HG03097 (cell line): ENCODE data around the gene DPP3.
"Not testable (repeated sequence)": the region's sequence is repeated elsewhere in the genome, so short reads cannot be mapped to it uniquely, and the experiment has no call there.

Experiments
- ATAC-seq: cut with Tn5 transposase; IDR thresholded peaks from one replicate; pipeline ENCODE4 v1.9.1; 2021; ENCODE audit not compliant: unreplicated experiment, low FRiP score

DPP3 gene

DNA sequence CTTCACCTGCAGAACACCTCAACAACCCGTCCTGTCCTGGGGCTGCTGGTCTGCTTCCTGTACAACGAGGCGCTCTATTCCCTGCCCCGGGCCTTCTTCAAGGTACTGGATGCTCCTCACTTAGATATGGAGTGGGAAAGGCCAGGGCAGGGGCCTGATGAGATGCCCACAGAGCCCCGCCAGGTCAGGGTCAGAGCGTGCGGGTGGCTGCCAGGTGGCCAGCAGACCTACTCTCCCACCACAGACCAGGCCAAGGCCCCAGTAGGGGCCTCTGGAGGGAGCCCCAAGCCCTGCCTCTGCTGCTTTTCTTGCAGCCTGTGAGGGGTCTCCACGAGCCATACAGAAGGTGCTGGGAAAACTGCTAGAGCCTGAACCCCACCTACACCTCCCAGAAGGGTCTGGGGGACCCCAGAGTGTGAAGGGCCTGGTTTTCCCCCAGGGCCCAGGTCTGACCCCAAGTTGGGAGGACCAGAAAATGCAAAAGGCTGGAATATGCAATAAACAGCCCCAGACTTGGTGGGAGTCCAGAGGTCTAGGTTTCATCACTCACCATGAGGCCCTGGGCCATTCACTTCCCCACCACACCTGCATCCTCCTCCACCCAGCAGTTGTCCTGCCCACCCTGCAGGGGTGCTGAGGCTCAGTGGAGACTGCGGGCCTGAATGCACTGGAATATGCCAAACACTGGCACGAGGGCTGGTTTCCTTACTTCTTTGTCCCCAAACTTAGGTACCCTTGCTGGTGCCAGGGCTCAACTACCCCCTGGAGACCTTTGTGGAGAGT lies 50.9 kb downstream of the DPP3 start:
- ATAC-seq, result no peak

DNA sequence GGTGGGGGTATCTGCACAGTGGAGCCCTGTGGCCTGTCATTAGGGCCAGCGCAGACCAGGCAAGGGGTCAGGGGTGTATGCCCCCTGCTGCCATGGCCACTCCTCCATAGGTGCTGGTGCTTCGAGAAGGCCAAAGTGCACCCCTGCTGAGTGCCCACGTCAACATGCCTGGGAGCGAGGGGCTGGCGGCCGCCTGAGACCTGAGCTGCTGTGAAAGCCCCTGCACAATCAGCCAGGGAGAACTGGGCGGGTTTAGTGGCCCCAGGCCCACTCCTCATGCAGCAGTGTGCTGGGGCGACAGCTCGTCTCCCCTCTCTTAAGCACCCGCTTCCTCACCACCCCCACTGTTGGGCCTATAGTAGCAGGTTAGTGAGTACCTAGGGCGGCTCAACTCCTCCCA lies 51.6 kb downstream of the DPP3 start:
- no peak for ATAC-seq

DNA sequence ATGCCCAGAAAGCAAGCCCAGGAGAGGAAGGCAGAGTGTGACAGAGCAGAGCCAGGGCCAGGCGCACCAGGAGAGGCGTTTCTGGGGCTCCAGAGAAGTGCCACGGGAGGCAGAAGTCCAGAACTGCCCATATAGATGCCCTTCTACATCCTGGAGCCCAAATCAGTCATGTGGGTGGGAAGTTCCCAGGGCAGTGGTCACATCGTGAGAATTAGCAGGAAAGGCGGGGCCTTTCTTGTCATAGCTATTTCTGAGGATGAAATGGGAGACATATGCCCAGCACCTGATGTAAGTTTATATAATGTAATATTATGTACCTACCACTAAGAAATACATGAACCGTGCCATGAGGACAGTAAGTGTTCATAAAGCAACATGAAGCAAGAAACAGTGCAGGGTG lies 52.5 kb downstream of the DPP3 start:
- ATAC-seq, result no peak

DNA sequence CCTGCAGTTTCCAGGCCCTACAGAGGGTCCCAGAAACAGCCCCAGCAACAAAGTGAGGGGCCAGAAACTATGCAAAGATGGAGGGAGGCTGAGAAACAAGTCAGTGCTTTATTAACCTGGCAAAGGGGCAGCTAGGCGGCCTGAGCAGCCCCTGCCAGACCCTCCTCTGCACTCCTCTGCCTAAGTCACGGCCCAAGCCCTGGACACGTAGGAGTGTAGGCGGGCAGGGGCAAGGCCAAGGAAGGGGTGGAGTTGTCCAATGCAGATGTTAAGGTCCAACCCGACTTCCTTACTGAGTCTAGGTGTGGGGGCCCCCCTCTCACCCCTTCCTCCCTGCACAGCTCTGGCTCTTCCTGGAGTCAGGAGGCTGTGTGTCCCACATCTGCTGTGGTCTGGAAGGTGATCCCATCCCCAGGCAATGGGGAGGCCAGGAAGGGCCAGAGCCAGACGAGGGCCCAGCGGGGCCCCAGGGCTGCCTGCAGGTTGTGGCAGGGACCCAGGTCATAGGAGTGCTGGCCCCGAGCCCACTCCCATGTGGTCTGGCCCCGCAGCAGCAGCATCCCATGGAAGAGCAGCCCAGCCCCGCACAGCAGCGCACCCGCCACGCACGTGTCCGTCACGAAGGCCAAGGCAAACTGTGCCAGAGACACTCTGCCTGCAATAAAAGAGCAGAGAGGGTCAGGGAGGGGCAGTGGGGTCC lies 59.1 kb downstream of the DPP3 start:
- ATAC-seq, result no peak

DNA sequence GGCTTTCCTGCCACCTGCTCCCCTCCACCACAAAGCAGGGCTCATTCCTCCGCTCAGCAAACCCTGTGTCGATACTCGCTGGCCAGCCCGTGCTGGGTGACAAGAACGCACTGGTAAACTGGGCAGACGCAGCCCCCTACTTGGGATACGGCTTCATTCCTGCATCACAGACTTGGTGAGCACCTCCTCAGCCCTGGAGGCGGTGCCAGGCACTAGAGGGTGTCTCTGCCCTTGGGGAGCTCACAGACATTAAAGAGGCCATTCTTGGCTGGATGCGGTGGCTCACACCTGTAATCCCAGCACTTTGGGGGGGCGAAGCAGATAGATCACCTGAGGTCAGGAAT lies 59.6 kb downstream of the DPP3 start:
- no peak for ATAC-seq

DNA sequence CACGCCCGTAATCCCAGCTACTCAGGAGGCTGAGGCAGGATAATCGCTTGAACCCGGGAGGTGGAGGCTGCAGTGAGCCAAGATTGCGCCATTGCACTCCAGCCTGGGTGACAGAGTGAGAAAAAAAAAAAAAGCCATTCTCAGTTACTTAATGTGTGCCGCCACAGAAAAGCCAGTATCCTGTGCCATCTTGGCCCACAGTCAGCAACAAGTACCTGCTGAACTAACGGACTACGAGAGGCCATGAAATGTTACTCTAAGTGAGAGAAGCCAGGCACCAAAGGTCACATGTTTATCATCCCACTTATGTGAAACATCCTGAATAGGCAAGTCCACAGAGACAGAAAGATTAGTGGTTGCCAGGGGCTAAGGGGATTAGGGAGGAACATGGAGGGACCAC lies 60.4 kb downstream of the DPP3 start:
- not testable (repeated sequence) for ATAC-seq

DNA sequence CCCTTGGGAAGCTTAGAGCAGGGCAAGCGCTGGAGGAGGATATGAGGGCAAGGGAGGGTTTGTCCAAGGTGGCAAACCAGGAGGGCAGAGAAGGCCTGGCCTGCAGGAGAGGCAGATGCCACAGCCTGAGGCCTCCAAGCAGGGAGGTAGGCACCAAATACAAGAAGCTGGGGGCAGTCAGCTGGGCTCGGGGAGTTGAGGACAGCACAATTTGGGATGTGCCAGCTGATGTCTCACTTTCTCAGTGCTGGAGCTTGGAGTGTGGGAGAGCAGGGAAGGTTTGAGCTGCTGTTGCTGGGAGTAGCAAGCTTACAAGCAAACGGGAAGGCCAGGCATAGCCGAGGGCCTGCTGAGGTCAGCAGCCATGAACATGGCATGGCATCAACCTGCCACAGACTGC lies 61.7 kb downstream of the DPP3 start:
- ATAC-seq, result no peak

DNA sequence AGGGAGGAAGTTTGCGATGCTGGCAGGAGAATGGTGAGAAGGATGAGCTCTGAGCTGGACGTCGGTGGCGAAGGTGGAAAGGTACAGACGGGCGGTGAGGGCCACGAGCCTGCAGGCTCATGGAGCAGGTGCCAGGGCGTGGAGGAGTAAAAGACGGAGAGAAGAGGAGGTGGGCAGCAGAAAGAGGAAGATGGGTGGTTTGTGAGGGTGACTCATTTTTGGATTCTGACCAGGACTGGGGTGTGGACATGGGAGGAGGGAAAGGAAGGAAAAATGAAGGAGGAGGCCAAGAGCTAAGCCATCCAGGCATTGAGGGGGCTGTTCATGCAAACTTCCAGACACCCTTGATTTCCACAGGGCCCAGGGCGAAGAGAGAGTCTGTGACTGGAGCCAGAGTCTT lies 62.1 kb downstream of the DPP3 start:
- no peak for ATAC-seq

DNA sequence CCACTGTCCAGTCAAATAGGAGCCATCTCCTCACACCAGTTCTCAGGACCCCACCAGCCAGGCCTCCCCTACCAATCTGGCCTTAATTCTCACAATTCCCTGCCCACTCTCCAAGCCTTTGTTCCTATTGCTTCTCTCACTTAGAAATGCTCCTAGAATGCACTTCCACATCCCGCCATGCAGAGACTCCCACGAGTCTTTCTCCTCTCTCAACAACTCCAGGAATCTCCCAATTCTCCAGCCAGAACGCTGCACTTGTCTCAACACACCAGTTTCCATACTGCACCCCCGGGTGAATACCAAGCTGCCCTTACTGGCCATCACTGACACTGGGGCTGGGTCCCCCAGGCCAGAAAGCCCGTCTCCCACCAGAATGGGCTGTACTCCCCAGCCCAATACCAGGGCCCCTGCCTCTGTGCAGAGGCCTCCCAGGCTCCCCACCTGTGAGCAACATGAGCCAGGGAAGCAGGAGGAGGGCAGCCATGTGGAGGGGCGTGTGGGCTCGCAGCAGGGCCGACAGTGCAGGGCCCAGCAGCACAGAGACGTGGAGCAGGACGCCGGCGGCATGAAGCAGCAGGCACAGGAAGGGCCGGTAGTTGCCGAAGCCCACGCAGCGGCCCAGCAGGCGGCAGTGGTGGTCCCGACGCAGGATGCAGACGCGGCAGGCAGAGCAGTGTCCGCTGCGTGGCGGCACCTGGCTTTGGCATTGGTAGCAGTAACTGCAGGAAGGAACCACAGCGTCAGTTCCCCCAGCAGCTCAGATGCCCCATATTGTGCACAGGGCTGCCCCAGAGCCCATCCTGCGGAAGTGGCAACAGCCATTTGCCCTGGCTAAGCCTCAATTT lies 63.3 kb downstream of the DPP3 start:
- ATAC-seq, result peak; percentile 36

DNA sequence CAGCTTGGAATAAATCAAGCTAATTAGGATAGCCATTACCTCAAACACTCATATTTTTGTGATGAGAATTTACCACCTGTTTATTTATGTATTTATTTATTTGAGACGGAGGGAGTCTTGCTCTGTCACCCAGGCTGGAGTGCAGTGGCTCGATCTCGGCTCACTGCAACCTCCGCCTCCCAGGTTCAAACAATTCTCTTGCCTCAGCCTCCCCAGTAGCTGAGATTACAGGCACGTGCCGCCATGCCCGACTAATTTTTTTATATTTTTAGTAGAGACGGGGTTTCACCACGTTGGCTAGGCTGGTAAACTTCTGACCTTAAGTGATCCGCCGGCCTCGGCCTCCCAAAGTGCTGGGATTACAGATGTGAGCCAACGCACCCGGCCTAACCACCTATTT lies 64.7 kb downstream of the DPP3 start:
- ATAC-seq, result not testable (repeated sequence)

DNA sequence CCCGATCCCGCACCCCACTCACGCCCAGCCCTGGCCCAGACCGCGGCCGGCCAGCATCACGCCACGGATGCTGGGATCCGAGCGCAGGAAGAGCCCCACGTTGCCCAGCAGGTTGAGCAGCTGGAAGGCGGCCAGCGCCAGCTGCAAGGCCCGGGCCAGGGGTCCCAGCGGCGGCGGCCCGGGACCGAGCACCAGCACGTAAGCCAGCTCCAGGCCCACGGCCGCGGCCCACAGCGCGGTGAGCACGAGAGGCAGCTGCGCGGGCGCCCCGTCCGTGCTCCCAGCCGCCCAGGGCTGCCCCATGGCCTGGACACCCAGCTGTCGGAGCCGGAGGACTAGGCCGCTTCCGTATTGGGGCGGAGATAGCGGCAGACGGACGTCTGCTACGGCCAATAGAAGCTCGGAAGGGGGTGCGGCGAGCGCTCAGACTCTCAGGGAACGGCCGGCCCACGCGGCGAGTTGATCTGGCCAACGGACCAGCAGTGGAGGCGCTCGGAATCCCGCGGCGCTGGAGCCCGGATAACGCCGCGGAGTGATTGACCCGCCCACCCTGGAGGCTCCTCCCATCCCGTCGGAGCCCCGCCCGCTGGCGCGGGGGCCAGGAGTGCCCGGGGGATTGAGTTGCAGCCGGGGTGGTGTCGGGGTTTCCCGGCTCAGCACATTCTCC lies 65.6 kb downstream of the DPP3 start, which contains the start of gene ZDHHC24:
TSS of gene ZDHHC24 (minus strand) at position 348 of the 667 bp plus-strand sequence. CDS start at position 303, 45 bp downstream.
- ATAC-seq, result peak; percentile 67

DNA sequence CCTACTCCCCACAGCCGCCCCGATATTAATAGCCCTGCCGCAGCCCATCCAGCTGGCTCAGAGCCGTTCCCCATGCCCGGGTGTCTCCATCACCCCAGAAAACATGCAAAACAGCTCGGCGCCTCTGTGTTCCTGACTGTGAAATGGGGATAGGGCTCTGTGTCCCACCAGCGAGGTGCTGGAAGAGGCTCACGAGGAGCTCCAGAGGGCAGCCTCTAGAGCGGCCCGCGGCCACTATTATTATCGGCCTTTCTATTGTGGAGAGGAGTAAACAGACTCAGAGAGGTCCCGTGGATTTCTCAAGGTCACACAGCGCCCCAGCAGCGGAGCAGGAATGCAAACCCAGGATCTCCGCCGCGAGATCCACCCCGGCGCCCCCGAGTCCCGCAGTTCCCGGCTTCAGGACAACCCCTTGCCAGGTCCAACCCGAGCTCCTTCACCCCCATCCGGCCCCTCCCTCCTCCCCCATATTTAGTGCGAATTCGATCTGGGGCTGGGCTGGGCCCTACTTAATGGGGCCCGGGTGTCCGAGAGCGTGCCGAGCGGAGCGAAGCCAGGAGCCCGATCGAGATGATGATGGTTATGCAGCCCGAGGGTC lies 66.2 kb downstream of the DPP3 start, which contains the start of gene ACTN3:
TSS of gene ACTN3 (plus strand) at position 536 of the 598 bp plus-strand sequence. CDS start at position 571, 35 bp downstream.
- ATAC-seq, result no peak

DNA sequence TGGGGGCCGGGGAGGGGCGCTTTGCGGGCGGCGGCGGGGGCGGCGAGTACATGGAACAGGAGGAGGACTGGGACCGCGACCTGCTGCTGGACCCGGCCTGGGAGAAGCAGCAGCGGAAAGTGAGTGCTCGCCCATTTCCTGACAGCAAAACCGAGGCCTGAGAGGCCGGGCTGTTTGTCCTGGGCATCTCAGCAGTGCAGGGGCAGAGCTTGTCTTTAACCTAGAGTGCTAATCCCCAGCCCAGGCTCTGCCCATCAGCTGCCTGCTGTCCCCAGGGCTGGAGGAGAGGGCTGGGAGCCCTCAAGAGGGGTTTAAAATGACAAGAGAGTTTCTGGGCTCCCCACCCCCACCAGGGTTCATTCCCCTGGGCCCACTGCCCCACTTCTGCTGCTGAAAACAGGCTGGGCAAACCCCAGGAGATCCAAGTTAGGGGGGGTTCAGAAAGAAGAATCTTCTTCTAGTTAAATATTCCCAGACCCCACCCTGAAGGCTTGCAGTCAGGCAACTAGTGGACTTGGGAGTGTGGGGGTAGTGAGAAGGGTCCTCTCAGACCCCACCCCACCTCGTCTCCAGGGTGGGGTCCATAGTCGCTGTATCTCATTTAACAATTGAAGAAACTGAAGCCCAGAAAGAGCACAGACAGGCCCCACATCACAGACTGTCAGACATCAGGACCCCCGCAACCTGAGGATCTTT lies 66.9 kb downstream of the DPP3 start:
- no peak for ATAC-seq

DNA sequence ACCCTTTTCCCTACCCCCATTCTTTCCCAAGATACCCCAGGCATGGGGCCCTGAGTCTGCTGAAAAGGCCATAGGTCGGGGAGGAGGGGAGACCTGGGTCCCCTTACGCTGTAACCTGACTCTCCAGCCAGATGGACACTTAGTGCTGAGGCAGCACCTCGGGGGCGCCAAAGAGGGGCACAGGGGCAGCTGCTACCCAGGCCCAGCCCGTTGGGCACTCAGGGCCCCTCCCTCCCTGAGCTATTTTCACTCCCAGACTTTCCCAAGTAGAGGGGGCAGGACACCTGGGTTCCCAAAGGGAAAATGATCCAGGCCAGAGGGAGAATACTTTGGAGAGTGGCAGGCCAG lies 67.4 kb downstream of the DPP3 start:
- no peak for ATAC-seq

DNA sequence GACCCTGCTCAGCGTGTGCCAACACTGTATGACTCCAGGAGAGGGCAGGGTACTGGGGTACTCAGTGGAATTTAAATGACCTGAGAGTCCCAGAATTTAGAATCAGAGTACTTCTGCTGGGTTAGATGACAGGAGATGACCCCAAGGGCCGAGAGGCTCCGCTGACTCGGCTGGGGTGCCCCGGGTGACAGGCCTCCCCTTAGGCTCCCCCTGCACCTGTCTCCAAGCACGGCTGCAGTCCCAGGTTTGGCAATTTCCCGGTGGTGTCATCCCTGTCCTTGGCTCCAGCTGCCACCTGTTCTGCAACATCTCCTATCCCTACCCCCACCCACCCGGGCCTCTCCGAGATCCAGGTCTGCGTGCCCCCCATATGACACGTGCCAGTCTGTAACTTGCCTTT lies 67.8 kb downstream of the DPP3 start:
- no peak for ATAC-seq

DNA sequence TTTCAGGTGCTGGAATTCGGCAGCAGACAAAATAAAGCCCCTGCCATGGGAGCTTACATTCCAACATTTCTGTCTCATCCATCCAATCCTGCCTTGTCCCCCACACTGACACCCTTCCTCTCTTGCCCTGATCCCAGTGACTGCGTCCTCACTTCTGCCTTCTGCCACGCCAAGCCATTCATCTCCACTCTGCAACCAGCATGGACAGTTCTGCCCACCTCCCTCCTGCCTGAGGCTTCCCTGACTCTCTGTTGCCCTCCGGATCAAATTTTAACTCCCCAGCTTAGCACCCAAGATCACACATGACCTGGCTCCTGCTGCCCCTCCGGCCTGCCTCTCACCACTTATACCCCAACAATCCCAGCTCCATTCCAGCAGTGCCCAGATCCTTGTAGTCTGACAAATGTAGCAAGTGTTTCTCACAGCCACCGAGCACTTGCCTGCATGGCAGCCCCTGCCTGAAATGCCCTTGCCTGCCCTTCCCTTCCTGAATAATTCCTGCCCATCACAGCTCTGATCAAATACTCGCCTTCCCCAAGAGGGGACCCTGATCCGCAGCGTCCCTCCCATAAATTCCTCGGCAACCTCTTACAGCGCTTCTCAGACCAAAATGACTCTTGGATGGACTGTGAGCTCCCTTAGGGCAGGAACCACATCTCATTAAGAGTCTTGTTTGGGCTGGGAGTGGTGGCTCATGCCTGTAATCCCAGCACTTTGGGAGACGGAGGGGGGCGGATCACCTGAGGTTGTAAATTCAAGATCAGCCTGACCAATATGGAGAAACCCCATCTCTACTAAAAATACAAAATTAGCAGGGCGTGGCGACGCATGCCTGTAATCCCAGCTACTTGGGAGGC lies 68.8 kb downstream of the DPP3 start:
- ATAC-seq, result no peak

DNA sequence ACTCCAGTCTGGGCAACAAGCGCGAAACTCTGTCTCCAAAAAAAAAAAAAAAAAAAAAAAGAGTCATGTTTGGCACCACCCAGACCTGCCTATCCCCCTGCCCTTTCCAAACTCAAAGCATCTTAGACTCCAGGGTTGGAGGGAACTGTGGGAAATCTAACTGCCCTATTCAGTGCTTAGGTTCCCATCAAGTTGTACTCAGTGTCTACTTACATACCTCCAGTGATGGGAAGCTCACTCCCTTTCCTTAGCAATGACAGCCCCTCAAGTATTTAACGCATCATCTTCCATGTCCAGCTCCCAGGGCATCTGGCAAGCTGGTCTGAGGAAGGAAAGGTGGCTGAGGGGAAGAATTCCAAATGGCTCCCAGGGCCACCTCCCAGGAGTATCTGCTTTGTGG lies 69.5 kb downstream of the DPP3 start:
- no peak for ATAC-seq

DNA sequence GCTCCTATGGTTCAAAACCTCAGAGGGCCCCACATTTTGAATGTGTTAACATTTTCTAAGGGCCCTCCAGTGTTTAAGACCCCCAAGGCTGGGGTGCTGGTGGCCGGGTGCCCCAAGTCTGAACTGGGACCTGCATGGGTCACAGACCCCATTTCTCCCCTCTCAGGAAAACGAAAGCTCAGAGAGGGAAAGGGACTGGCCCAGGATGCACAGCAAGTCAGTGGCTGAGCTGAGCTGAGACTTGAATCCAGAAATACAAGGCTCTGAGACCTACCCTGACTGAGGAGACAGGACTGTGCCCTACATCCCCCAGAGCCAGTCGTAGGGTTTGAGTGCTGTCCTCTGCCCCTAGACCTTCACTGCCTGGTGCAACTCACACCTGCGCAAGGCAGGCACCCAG lies 70.7 kb downstream of the DPP3 start:
- no peak for ATAC-seq

DNA sequence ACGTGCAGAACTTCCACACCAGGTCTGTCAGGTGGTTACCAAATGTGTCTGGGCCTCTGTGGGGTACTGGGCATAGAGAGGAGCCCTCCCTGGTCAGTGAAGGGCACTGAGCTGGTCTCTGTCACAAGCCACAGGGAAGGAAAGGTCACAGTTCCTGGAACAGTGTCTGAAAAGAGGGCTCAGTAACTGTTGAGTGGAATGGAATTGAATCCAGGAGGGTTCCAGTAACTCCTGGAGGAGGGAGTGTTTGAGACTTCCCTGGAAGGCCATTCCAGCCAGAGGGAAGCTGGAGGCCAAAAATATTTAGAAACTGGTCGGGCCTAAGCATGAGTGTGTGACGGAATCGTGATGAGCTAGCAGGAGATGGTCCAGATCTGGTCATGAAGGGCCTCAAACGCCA lies 74.4 kb downstream of the DPP3 start:
- no peak for ATAC-seq
